SK-N-SH (cell line): Measurements from ENCODE around the gene CEBPZOS. TPM values are rescaled to one million over a fixed set of nuclear protein-coding genes. Genes with fewer than 3 reads are reported as not detected.

ENCODE experiments used
- CTCF ChIA-PET: fragments of 300-600, 350-600 bp; formaldehyde crosslinking; extraction: SDS; loops from one replicate; lab custom pipeline; 2021; lab: Yijun Ruan, JAX
- POLR2A ChIA-PET: fragments of 350-600 bp; sonication (Branson Sonifier 250); formaldehyde crosslinking; extraction: SDS; loops from one replicate; lab custom pipeline; 2020; ENCODE audit warnings: antibody characterized with exemption, inconsistent platforms; lab: Yijun Ruan, JAX
- DNase-seq: peaks from one replicate; pipeline ENCODE4 v3.0.0; 2012
- H2AFZ ChIP-seq: fragments of 200-600 bp; sonication (generic); 2 replicates; pipeline ENCODE4 v1.8.1; 2016; ENCODE audit warnings: antibody characterized with exemption, mild to moderate bottlenecking, low read depth
- H3F3A ChIP-seq: fragments of 200-600 bp; sonication (generic); replicated peaks from 2 replicates; pipeline ENCODE3; 2016; ENCODE audit warnings: antibody characterized with exemption, mild to moderate bottlenecking; ENCODE audit not compliant: insufficient read depth
- H3K27ac ChIP-seq, 2 experiments: fragments of 200-500 bp in 1 of 2; fragments of 200-600 bp in 1 of 2; sonication (Bioruptor generic) in 1 of 2; sonication (generic), shearing (Covaris generic) in 1 of 2; 2 replicates each; pipeline versions ENCODE4 v1.5.1 to v1.6.1; 2014 to 2016; ENCODE audit warnings: low read depth in 2 of 2, inconsistent platforms in 1 of 2, low read length in 1 of 2, mild to moderate bottlenecking in 1 of 2, mixed read lengths in 1 of 2
- H3K27me3 ChIP-seq: fragments of 200-600 bp; sonication (generic), shearing (Covaris generic); 2 replicates; pipeline ENCODE4 v1.6.1; 2016; ENCODE audit warnings: mixed run types; ENCODE audit not compliant: insufficient read depth
- H3K36me3 ChIP-seq, 2 experiments: fragments of 200-500 bp in 1 of 2; fragments of 200-600 bp in 1 of 2; sonication (Bioruptor generic) in 1 of 2; sonication (generic) in 1 of 2; replicated peaks in 1 of 2; 2 replicates each; pipeline versions ENCODE3 to v1.5.1; 2014 to 2016; ENCODE audit warnings: low read length in 1 of 2, mild to moderate bottlenecking in 1 of 2; ENCODE audit not compliant: insufficient read depth in 2 of 2, control insufficient read depth in 1 of 2
- H3K4me1 ChIP-seq, 2 experiments: fragments of 200-500 bp in 1 of 2; fragments of 200-600 bp in 1 of 2; sonication (Bioruptor generic) in 1 of 2; sonication (generic), shearing (Covaris generic) in 1 of 2; 2 replicates each; pipeline versions ENCODE4 v1.5.1 to v1.6.1; 2014 to 2016; ENCODE audit warnings: low read depth in 1 of 2, low read length in 1 of 2, mixed run types in 1 of 2; ENCODE audit not compliant: insufficient read depth in 2 of 2, control insufficient read depth in 1 of 2
- H3K4me2 ChIP-seq: fragments of 200-600 bp; sonication (generic), shearing (Covaris generic); 2 replicates; pipeline ENCODE4 v1.6.1; 2017; ENCODE audit warnings: mixed run types
- H3K4me3 ChIP-seq, 2 experiments: fragments of 200-500 bp in 1 of 2; fragments of 200-600 bp in 1 of 2; sonication (Bioruptor generic) in 1 of 2; sonication (generic), shearing (Covaris generic) in 1 of 2; 2 replicates each; pipeline versions ENCODE4 v1.5.1 to v1.8.1; 2014 to 2016; ENCODE audit warnings: low read depth in 2 of 2, inconsistent platforms in 1 of 2, low read length in 1 of 2, mild to moderate bottlenecking in 1 of 2, mixed read lengths in 1 of 2, moderate library complexity in 1 of 2
- H3K79me2 ChIP-seq: fragments of 200-600 bp; sonication (generic); 2 replicates; pipeline ENCODE4 v1.8.1; 2017; ENCODE audit warnings: mild to moderate bottlenecking; ENCODE audit not compliant: insufficient read depth
- H3K9ac ChIP-seq: fragments of 200-600 bp; sonication (generic); 2 replicates; pipeline ENCODE4 v1.6.1; 2017; ENCODE audit warnings: mixed run types
- H3K9me2 ChIP-seq: fragments of 200-600 bp; sonication (generic); 2 replicates; pipeline ENCODE4 v1.6.1; 2017; ENCODE audit warnings: mixed run types
- H3K9me3 ChIP-seq: fragments of 200-600 bp; sonication (generic); 2 replicates; pipeline ENCODE4 v1.6.1; 2017; ENCODE audit warnings: mixed run types, mild to moderate bottlenecking, moderate library complexity
- H4K20me1 ChIP-seq: fragments of 200-600 bp; sonication (generic); 2 replicates; pipeline ENCODE4 v1.6.1; 2017; ENCODE audit warnings: mild to moderate bottlenecking, mixed run types; ENCODE audit not compliant: insufficient read depth
- CHD2 ChIP-seq: fragments of 150-350 bp; IDR thresholded peaks from 2 replicates; pipeline ENCODE4 v1.6.1; 2018; ENCODE audit warnings: low read length; ENCODE audit not compliant: partially characterized antibody
- ELF1 ChIP-seq: IDR thresholded peaks from 2 replicates; pipeline ENCODE4 v1.4.0; 2012
- EZH2phosphoT487 ChIP-seq: fragments of 200-600 bp; sonication (generic); IDR thresholded peaks from 2 replicates; pipeline ENCODE4 v1.6.1; 2017; ENCODE audit warnings: low read depth, mixed run types, mild to moderate bottlenecking, antibody characterized with exemption, moderate library complexity, borderline replicate concordance
- FOSL2 ChIP-seq: IDR thresholded peaks from 2 replicates; pipeline ENCODE4 v1.4.0; 2012; ENCODE audit warnings: low read depth, mild to moderate bottlenecking, moderate library complexity, borderline replicate concordance
- FOXJ3 ChIP-seq: sonication (generic); formaldehyde crosslinking; IDR thresholded peaks from 2 replicates; pipeline ENCODE4 v1.5.1; 2020; ENCODE audit warnings: mild to moderate bottlenecking, missing genetic modification reagents
- GATA2 ChIP-seq: sonication (generic); formaldehyde crosslinking; IDR thresholded peaks from 2 replicates; pipeline ENCODE4 v1.5.0; 2020; ENCODE audit warnings: mild to moderate bottlenecking, missing genetic modification reagents
- JUND ChIP-seq: IDR thresholded peaks from 2 replicates; pipeline ENCODE4 v1.4.0; 2012
- MXI1 ChIP-seq: IDR thresholded peaks from 2 replicates; pipeline ENCODE4 v1.6.1; 2012; ENCODE audit warnings: mild to moderate bottlenecking, low read depth, low read length, improper control_type of control experiment
- NFIC ChIP-seq: IDR thresholded peaks from 2 replicates; pipeline ENCODE4 v1.4.0; 2012; ENCODE audit warnings: borderline replicate concordance
- NRF1 ChIP-seq: IDR thresholded peaks from 2 replicates; pipeline ENCODE4 v1.6.1; 2012; ENCODE audit warnings: low read depth, mild to moderate bottlenecking, low read length
- RFX5 ChIP-seq: IDR thresholded peaks from 2 replicates; pipeline ENCODE4 v1.6.1; 2012; ENCODE audit warnings: mild to moderate bottlenecking, improper control_type of control experiment, low read length
- RXRA ChIP-seq: IDR thresholded peaks from 2 replicates; pipeline ENCODE4 v1.4.0; 2012; ENCODE audit warnings: low read depth, mild to moderate bottlenecking, borderline replicate concordance
- SMC3 ChIP-seq: IDR thresholded peaks from 2 replicates; pipeline ENCODE4 v1.6.1; 2012; ENCODE audit warnings: low read depth, low read length, improper control_type of control experiment
- TAF1 ChIP-seq: IDR thresholded peaks from 2 replicates; pipeline ENCODE4 v1.6.1; 2012; ENCODE audit warnings: low read depth, mild to moderate bottlenecking, low read length, moderate library complexity, borderline replicate concordance
- TCF12 ChIP-seq: IDR thresholded peaks from 2 replicates; pipeline ENCODE4 v1.4.0; 2012
- WGBS: methylation state at CpG from one replicate; pipeline ENCODE4 v1.1.6; 2017; ENCODE audit warnings: low lambda C conversion rate; 5-methylcytosine and 5-hydroxymethylcytosine counted together
- polyA plus RNA-seq, 3 experiments: library from polyadenylated mRNA; depleted of rRNA; stranded (reverse); fragments of >200 nt; gene quantifications; 2 replicates each; pipeline ENCODE4 v1.2.3, GENCODE V29; 2012
- TF ChIP-seq, protein P1 (sequence below): IDR thresholded peaks from 2 replicates; pipeline ENCODE4 v1.6.1; 2012; ENCODE audit warnings: mild to moderate bottlenecking, low read depth, low read length, moderate library complexity
- TF ChIP-seq, protein P2 (sequence below): IDR thresholded peaks from 2 replicates; pipeline ENCODE4 v1.4.0; 2012; ENCODE audit warnings: low read depth
- TF ChIP-seq, protein P3 (sequence below): IDR thresholded peaks from 2 replicates; pipeline ENCODE4 v1.4.0; 2012; ENCODE audit warnings: low read depth, borderline replicate concordance
- TF ChIP-seq, protein P4 (sequence below): fragments of 150-350 bp; IDR thresholded peaks from 2 replicates; pipeline ENCODE4 v1.6.1; 2017; ENCODE audit warnings: antibody characterized with exemption, low read length, low read depth, borderline replicate concordance

CEBPZOS gene
- polyA plus RNA-seq, 1 of the 3 experiments (the other 2 are of a cell fraction) = 27.5 TPM

DNA sequence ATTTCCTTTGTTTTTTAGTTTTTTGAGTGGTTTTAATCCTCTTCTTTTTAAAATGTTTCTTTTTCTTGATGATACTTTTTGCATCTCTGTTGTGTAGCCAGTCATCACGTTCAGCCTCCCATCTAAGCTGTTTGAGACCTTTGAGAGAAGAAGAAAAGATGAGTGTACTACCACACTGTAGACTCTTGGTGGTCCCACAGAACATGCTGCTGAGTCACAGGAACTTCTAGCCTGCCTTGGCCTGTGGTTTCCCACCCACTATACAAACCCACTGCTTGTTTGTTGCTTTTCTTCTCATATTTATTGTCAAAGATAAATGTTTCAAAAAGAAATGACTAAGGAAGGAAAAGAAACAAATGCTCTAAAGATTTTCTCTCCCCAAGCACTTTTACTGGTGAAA is 5.5 kb downstream of the CEBPZOS start:
- ChIA-PET CTCF (interaction anchor here (0.6 to 2.0 kb wide), 2 partner anchors 33 to 195 kb away, joined by 3 to 16 read pairs; no protein-coding TSS in a partner anchor), POLR2A (interaction anchor here (1.1 kb wide), 1 partner anchor 45 kb away, joined by 3 read pairs; no protein-coding TSS in a partner anchor)
- no peaks in the 10 kb centered on the region; the same call in 1 of the 2 replicates for H3K9me2 ChIP-seq
- no peak for DNase-seq
- H2AFZ ChIP-seq = no peak overlapping the region
- no peak overlapping the region for H3K4me3 ChIP-seq
- no peak overlapping the region for H3K9ac ChIP-seq
- H3K27ac ChIP-seq = peak overlapping the region in 1 of 2 experiments; percentile 0; a peak in 2 of 4 replicates
- TF ChIP-seq JUND (no peak), EZH2phosphoT487 (no peak), RFX5 (no peak), GATA2 (no peak), MXI1 (no peak), FOXJ3 (CRISPR knock-in tag) (no peak)
- TF ChIP-seq, protein P1, sequence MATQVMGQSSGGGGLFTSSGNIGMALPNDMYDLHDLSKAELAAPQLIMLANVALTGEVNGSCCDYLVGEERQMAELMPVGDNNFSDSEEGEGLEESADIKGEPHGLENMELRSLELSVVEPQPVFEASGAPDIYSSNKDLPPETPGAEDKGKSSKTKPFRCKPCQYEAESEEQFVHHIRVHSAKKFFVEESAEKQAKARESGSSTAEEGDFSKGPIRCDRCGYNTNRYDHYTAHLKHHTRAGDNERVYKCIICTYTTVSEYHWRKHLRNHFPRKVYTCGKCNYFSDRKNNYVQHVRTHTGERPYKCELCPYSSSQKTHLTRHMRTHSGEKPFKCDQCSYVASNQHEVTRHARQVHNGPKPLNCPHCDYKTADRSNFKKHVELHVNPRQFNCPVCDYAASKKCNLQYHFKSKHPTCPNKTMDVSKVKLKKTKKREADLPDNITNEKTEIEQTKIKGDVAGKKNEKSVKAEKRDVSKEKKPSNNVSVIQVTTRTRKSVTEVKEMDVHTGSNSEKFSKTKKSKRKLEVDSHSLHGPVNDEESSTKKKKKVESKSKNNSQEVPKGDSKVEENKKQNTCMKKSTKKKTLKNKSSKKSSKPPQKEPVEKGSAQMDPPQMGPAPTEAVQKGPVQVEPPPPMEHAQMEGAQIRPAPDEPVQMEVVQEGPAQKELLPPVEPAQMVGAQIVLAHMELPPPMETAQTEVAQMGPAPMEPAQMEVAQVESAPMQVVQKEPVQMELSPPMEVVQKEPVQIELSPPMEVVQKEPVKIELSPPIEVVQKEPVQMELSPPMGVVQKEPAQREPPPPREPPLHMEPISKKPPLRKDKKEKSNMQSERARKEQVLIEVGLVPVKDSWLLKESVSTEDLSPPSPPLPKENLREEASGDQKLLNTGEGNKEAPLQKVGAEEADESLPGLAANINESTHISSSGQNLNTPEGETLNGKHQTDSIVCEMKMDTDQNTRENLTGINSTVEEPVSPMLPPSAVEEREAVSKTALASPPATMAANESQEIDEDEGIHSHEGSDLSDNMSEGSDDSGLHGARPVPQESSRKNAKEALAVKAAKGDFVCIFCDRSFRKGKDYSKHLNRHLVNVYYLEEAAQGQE = no peak
- TF ChIP-seq, protein P2, sequence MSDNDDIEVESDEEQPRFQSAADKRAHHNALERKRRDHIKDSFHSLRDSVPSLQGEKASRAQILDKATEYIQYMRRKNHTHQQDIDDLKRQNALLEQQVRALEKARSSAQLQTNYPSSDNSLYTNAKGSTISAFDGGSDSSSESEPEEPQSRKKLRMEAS = no peak
- 100% methylated on average over 1 of the region's 1 CpG for WGBS
- no peak overlapping the region for H3K4me2 ChIP-seq
- peaks cover 85% of the 10 kb centered on the region for H3K79me2 ChIP-seq
- H3K27me3 ChIP-seq = no peaks in the 10 kb centered on the region
- H3K4me1 ChIP-seq = peaks cover 6 to 15% of the 10 kb centered on the region in 2 experiments; a peak in 3 of 4 replicates
- peaks cover 11% of the 10 kb centered on the region; the same call in 1 of the 2 replicates for H3K9me3 ChIP-seq
- H3F3A ChIP-seq = peaks cover 22% of the 10 kb centered on the region
- peaks cover 62 to 76% of the 10 kb centered on the region in 2 experiments for H3K36me3 ChIP-seq
- peaks cover 6% of the 10 kb centered on the region; the same call in 1 of the 2 replicates for H4K20me1 ChIP-seq

DNA sequence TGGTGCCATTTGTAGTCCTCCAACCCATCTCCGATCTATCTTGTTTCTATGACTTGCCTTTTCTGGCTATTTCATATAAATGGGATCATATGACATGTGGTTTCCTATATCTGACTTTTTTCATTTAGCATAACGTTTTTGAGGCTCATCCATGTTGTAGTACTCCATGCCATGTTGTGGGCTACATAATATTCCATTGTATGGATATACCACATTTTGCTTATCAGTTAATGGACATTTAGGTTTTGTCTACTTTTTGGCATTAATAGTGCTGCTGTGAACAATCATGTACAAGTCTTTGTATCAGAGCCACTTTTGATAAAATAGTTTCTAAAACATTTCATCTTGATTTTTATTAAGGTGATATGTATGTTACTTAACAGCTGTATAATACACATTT is 7.4 kb downstream of the CEBPZOS start:
- Histone ChIP-seq H3K4me3 (no peak overlapping the region; a peak in 1 of 4 replicates), H3K4me1 (peaks cover 0 to 3% of the 10 kb centered on the region in 2 experiments; a peak in 3 of 4 replicates), H3K79me2 (peaks cover 85% of the 10 kb centered on the region), H2AFZ (no peak overlapping the region), H3F3A (peaks cover 22% of the 10 kb centered on the region), H4K20me1 (peaks cover 6% of the 10 kb centered on the region; the same call in 1 of the 2 replicates), H3K9me2 (no peaks in the 10 kb centered on the region; the same call in 1 of the 2 replicates), H3K27me3 (no peaks in the 10 kb centered on the region), H3K36me3 (peaks cover 78 to 89% of the 10 kb centered on the region in 2 experiments), H3K27ac (no peak overlapping the region), H3K4me2 (no peak overlapping the region), H3K9me3 (peaks cover 24% of the 10 kb centered on the region; the same call in 1 of the 2 replicates), H3K9ac (no peak overlapping the region)
- ChIA-PET CTCF (interaction anchor here (1.0 kb wide), 1 partner anchor 17 kb away, joined by 3 read pairs; no protein-coding TSS in a partner anchor), POLR2A (no interaction called here)
- no peak for DNase-seq
- WGBS = 92% methylated on average over 2 of the region's 2 CpGs
- TF ChIP-seq, protein P1 = no peak
- TF ChIP-seq, protein P3, sequence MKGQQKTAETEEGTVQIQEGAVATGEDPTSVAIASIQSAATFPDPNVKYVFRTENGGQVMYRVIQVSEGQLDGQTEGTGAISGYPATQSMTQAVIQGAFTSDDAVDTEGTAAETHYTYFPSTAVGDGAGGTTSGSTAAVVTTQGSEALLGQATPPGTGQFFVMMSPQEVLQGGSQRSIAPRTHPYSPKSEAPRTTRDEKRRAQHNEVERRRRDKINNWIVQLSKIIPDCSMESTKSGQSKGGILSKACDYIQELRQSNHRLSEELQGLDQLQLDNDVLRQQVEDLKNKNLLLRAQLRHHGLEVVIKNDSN = no peak
- TF ChIP-seq ELF1 (no peak), JUND (no peak), SMC3 (no peak), FOSL2 (no peak), NFIC (no peak), RXRA (no peak), TCF12 (no peak), NRF1 (no peak), TAF1 (no peak), CHD2 (no peak)
- TF ChIP-seq, protein P4, sequence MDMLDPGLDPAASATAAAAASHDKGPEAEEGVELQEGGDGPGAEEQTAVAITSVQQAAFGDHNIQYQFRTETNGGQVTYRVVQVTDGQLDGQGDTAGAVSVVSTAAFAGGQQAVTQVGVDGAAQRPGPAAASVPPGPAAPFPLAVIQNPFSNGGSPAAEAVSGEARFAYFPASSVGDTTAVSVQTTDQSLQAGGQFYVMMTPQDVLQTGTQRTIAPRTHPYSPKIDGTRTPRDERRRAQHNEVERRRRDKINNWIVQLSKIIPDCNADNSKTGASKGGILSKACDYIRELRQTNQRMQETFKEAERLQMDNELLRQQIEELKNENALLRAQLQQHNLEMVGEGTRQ = no peak
